Karpas-422 (cell line): ENCODE results near the gene OMD. TPM values are rescaled to one million over a fixed set of nuclear protein-coding genes. Genes with fewer than 3 reads are reported as not detected.

Experiments
- DNase-seq: peaks from one replicate; pipeline ENCODE4 v3.0.0-alpha.2; 2015
- H2AFZ ChIP-seq: fragments of 200-600 bp; sonication (generic); 2 replicates; pipeline ENCODE4 v1.6.1; 2014; ENCODE audit warnings: antibody characterized with exemption, low read length, mixed read lengths
- H3K27ac ChIP-seq: fragments of 200-600 bp; sonication (generic); 2 replicates; pipeline ENCODE4 v1.5.1; 2014; ENCODE audit warnings: mild to moderate bottlenecking, low read length, moderate library complexity
- H3K27me3 ChIP-seq: fragments of 200-600 bp; sonication (generic); 2 replicates; pipeline ENCODE4 v1.6.1; 2014; ENCODE audit warnings: low read length, mixed read lengths
- H3K36me3 ChIP-seq: fragments of 200-600 bp; sonication (generic); 2 replicates; pipeline ENCODE4 v1.6.1; 2014; ENCODE audit warnings: low read length, mixed read lengths; ENCODE audit not compliant: insufficient read depth
- H3K4me1 ChIP-seq: fragments of 200-600 bp; sonication (generic); 2 replicates; pipeline ENCODE4 v1.6.1; 2014; ENCODE audit warnings: mild to moderate bottlenecking, low read length, mixed read lengths
- H3K4me2 ChIP-seq: fragments of 200-600 bp; sonication (generic); 2 replicates; pipeline ENCODE4 v1.6.1; 2014; ENCODE audit warnings: low read length, low read depth, mild to moderate bottlenecking; ENCODE audit not compliant: poor library complexity, severe bottlenecking
- H3K4me3 ChIP-seq: fragments of 200-600 bp; sonication (generic); 2 replicates; pipeline ENCODE4 v1.5.1; 2014; ENCODE audit warnings: mild to moderate bottlenecking, antibody characterized with exemption, low read length, mixed read lengths
- H3K79me2 ChIP-seq: fragments of 200-600 bp; sonication (generic); 2 replicates; pipeline ENCODE4 v1.6.1; 2014; ENCODE audit warnings: mild to moderate bottlenecking, low read length, mixed read lengths
- H3K9ac ChIP-seq: fragments of 200-600 bp; sonication (generic); 2 replicates; pipeline ENCODE4 v1.6.0; 2014; ENCODE audit warnings: low read length
- H3K9me2 ChIP-seq: fragments of 200-600 bp; sonication (generic), shearing (Covaris generic); replicated peaks from 2 replicates; pipeline ENCODE4 v1.6.0; 2014; ENCODE audit warnings: mild to moderate bottlenecking, low read length, moderate library complexity; ENCODE audit not compliant: insufficient read depth
- H3K9me3 ChIP-seq: fragments of 300-700, 200-600 bp; sonication (generic); 2 replicates; pipeline ENCODE4 v1.6.1; 2014; ENCODE audit warnings: low read length, mixed read lengths
- H4K20me1 ChIP-seq: fragments of 200-600 bp; sonication (generic); 2 replicates; pipeline ENCODE4 v1.6.1; 2014; ENCODE audit warnings: mild to moderate bottlenecking, antibody characterized with exemption, low read length, low read depth; ENCODE audit not compliant: insufficient read depth
- total RNA-seq: library from RNA; depleted of rRNA; stranded (reverse); fragments of >200 nt; shearing (Covaris generic); gene quantifications from 2 replicates; pipeline ENCODE4 v1.2.3, GENCODE V29; 2014; ENCODE audit warnings: low replicate concordance

The OMD gene
- total RNA-seq, 1 experiment from 2014 or later, result not detected

DNA sequence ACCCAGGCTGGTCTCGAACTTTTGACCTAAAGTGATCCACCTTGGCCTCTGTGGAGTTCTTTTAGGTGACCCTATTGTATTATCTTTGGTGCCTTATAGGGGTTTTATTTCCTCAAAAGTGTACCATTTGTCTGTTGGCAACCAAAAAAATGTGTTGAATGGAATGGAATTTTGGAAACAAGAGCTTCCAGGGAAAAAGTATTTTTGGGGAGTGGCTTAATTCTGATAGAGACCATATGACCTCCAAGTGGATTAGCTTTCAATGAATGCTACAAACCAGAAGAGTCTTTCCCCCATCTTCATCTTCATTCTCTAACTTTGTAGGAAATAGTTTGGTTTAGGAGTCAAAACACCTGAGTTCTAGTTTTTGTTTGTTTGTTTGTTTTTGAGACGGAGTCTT lies 16.5 kb downstream of the OMD start:
- no peaks in the 10 kb centered on the region for H3K36me3 ChIP-seq
- no peak overlapping the region; the same call in 1 of the 2 replicates for H3K27ac ChIP-seq
- DNase-seq, result no peak
- no peaks in the 10 kb centered on the region for H3K27me3 ChIP-seq
- no peaks in the 10 kb centered on the region for H3K9me3 ChIP-seq
- H3K9ac ChIP-seq, result no peak overlapping the region
- no peak overlapping the region for H3K4me3 ChIP-seq
- H3K79me2 ChIP-seq, result peaks cover 63% of the 10 kb centered on the region
- H4K20me1 ChIP-seq, result no peaks in the 10 kb centered on the region
- no peaks in the 10 kb centered on the region for H3K9me2 ChIP-seq
- H2AFZ ChIP-seq, result no peak overlapping the region
- peaks cover 65% of the 10 kb centered on the region for H3K4me1 ChIP-seq
- H3K4me2 ChIP-seq, result no peak overlapping the region

GRCh38 chr9:92406477-92406876 lies 17.8 kb downstream of the OMD start:
- peak overlapping the region; percentile 97 for H3K27ac ChIP-seq
- H2AFZ ChIP-seq, result peak overlapping the region; percentile 66; the same call in 1 of the 2 replicates

DNA sequence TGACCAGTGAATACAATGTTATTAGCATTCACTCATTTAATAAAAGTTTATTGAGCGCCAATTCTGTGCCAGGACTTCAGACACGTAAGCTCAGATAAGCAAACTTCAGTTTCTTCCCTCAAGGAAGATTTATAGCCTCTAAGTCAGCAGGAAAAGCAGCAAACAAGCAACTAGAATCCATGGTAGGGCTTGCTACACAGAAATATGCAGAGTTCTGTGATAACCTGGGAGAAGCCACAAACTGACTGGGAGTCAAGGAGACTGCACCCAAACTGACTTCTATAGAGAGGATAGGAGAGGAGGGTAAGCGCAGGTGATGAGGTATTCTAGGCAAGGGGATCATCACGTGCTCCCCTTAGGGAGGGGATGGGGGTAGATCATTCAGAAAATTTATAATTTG lies 18.5 kb downstream of the OMD start:
- H3K9ac ChIP-seq, result peak overlapping the region; percentile 80

More at GRCh38 chr9:92406477-92406876, 17.8 kb downstream of the OMD start:
- Histone ChIP-seq H3K79me2 (peaks cover 66% of the 10 kb centered on the region), H3K36me3 (no peaks in the 10 kb centered on the region), H3K9me3 (no peaks in the 10 kb centered on the region), H3K9ac (peak overlapping the region; percentile 80), H3K9me2 (no peaks in the 10 kb centered on the region), H4K20me1 (no peaks in the 10 kb centered on the region), H3K4me3 (peak overlapping the region; percentile 67), H3K4me2 (peak overlapping the region; percentile 98), H3K4me1 (peaks cover 75% of the 10 kb centered on the region), H3K27me3 (no peaks in the 10 kb centered on the region)
- DNase-seq, result peak; percentile 82

DNA sequence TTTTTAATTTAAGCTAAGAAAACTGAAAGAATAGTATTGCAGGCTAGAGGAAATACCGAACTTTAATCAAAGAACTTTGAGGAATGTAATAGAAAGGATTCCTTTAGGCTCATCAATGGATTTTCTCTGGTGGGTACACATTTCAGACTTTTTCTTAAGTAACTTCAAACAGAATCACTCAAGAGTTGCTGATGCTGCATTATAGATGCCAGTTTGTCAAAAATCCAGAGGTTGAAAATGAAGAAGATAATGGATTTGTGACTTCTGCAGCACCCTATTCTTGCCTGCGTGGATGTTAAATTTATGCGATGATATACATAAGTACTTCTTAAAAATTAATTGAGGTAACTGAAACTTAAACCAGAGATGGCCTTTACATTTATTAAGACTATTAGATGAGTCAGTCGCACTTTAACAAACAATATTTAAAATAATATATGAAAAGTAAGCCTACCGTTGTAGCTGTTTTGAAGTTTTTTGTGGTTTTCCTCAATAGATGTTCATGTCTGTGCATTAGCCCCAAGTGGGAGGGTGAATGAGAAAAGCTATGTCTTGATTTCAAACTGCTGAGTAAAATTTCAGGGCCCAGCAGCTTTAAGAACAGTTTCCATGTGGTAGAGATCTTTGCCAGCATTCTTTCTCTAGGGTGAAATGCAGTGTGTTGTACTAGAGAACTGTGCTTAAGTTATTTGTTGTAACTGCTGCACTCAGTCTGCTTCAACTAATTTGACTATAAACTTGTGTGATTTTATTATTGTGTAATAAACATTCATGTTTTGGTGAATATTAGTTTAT lies 20.0 kb downstream of the OMD start, which contains the start of gene OGN:
Gene OGN (minus strand): TSS at position 537 of the 795 bp plus-strand sequence. CDS start 1,171 bp downstream, outside the sequence.
- peaks cover 64% of the 10 kb centered on the region for H3K79me2 ChIP-seq
- no peaks in the 10 kb centered on the region for H3K36me3 ChIP-seq
- H4K20me1 ChIP-seq, result no peaks in the 10 kb centered on the region
- H3K9ac ChIP-seq, result peak within 1 kb of the TSS; percentile 80; the same call in 1 of the 2 replicates
- no peak for DNase-seq
- peak within 1 kb of the TSS; percentile 67; the same call in 1 of the 2 replicates for H3K4me3 ChIP-seq
- H2AFZ ChIP-seq, result no peak within 1 kb of the TSS
- H3K27me3 ChIP-seq, result no peaks in the 10 kb centered on the region
- H3K4me2 ChIP-seq, result peak within 1 kb of the TSS; percentile 98
- peaks cover 63% of the 10 kb centered on the region for H3K4me1 ChIP-seq
- no peaks in the 10 kb centered on the region for H3K9me3 ChIP-seq
- no peaks in the 10 kb centered on the region for H3K9me2 ChIP-seq
- H3K27ac ChIP-seq, result peak within 1 kb of the TSS; percentile 97

More for the DNA sequence above, 18.5 kb downstream of the OMD start:
- Histone ChIP-seq H3K36me3 (no peaks in the 10 kb centered on the region), H3K27me3 (no peaks in the 10 kb centered on the region), H2AFZ (peak overlapping the region; percentile 21; the same call in 1 of the 2 replicates), H3K4me1 (peaks cover 72% of the 10 kb centered on the region), H4K20me1 (no peaks in the 10 kb centered on the region), H3K79me2 (peaks cover 72% of the 10 kb centered on the region), H3K9me2 (no peaks in the 10 kb centered on the region), H3K4me3 (peak overlapping the region; percentile 67), H3K27ac (peak overlapping the region; percentile 97), H3K4me2 (peak overlapping the region; percentile 98), H3K9me3 (no peaks in the 10 kb centered on the region)
- DNase-seq, result peak; percentile 88

DNA sequence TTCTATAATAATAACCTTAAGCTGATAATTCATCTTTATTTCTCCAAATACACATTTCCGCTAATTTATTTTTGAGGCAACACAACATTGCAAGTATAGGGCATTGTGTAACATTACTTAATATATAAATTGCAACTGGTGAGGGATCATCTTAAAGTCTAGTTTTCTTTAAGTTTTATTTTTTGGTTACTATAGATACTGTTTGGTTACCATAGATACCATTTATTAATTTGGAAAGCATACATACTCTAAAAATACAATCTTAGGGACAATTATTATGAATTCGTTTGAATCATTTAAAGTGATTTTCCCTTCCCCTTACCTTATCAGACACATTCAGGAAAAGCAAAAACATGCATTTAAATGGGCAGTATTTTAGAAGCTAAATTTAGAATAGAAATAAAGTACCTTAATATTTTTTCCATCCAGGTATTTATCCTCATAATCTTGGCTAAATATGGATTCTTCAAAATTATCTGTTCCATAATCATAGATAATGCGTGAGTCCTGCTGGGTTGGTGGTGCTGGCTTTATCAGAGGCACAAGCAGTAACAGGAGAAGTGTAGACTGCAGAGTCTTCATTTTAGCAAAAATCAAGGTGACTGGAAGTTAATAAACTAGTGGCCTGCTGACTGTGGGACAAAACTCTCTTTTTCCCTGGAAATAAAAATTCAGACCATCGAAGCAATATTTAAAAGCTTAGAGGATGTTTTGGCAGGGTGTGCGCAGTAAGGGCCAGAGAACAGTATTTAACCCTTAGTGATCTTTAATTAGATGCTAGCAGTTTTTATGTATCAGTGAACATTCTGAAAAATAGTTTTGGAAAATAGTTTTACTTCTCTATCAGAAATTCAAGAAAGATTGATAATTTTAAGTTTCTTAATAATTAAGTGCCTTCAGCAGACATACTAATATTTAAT lies 21.2 kb downstream of the OMD start:
- Histone ChIP-seq H3K27me3 (no peaks in the 10 kb centered on the region), H3K79me2 (peaks cover 53% of the 10 kb centered on the region)

GRCh38 chr9:92402360-92402759 lies 21.9 kb downstream of the OMD start:
- Histone ChIP-seq H3K27me3 (no peaks in the 10 kb centered on the region), H4K20me1 (no peaks in the 10 kb centered on the region), H3K4me2 (no peak overlapping the region)

More for the DNA sequence above, 21.2 kb downstream of the OMD start:
- Histone ChIP-seq H3K36me3 (no peaks in the 10 kb centered on the region), H3K4me2 (peak overlapping the region; percentile 98), H3K27ac (peak overlapping the region; percentile 97), H3K9me2 (no peaks in the 10 kb centered on the region), H3K9ac (no peak overlapping the region), H3K4me1 (peaks cover 60% of the 10 kb centered on the region), H2AFZ (no peak overlapping the region), H3K9me3 (no peaks in the 10 kb centered on the region), H3K4me3 (no peak overlapping the region), H4K20me1 (no peaks in the 10 kb centered on the region)
- DNase-seq, result no peak

GRCh38 chr9:92397853-92398252 lies 26.4 kb downstream of the OMD start:
- no peak overlapping the region for H3K9ac ChIP-seq
- no peak overlapping the region for H2AFZ ChIP-seq
- H4K20me1 ChIP-seq, result no peaks in the 10 kb centered on the region
- DNase-seq, result no peak
- H3K36me3 ChIP-seq, result no peaks in the 10 kb centered on the region
- H3K4me3 ChIP-seq, result no peak overlapping the region
- H3K27ac ChIP-seq, result no peak overlapping the region
- peaks cover 14% of the 10 kb centered on the region for H3K4me1 ChIP-seq
- H3K9me3 ChIP-seq, result no peaks in the 10 kb centered on the region
- H3K9me2 ChIP-seq, result no peaks in the 10 kb centered on the region
- H3K27me3 ChIP-seq, result no peaks in the 10 kb centered on the region
- no peak overlapping the region for H3K4me2 ChIP-seq
- H3K79me2 ChIP-seq, result peaks cover 34% of the 10 kb centered on the region

More at GRCh38 chr9:92402360-92402759, 21.9 kb downstream of the OMD start:
- Histone ChIP-seq H3K9me2 (no peaks in the 10 kb centered on the region), H3K36me3 (no peaks in the 10 kb centered on the region), H3K9ac (no peak overlapping the region), H3K79me2 (peaks cover 47% of the 10 kb centered on the region), H3K4me3 (no peak overlapping the region), H2AFZ (no peak overlapping the region), H3K27ac (peak overlapping the region; percentile 30; the same call in 1 of the 2 replicates), H3K9me3 (no peaks in the 10 kb centered on the region), H3K4me1 (peaks cover 59% of the 10 kb centered on the region)
- no peak for DNase-seq
